NB4 (cell line): ENCODE results near the gene TNRC18.

Source experiments
- CTCF ChIP-seq: IDR thresholded peaks from one replicate; pipeline ENCODE4 v1.5.1; 2012; ENCODE audit warnings: low read depth, low read length
- MYC ChIP-seq: IDR thresholded peaks from 2 replicates; pipeline ENCODE4 v1.6.1; 2011; ENCODE audit warnings: low read depth, low read length
- POLR2A ChIP-seq: IDR thresholded peaks from 2 replicates; pipeline ENCODE4 v1.6.1; 2011; ENCODE audit warnings: mild to moderate bottlenecking; ENCODE audit not compliant: insufficient read length; ENCODE audit errors: extremely low read depth

DNA sequence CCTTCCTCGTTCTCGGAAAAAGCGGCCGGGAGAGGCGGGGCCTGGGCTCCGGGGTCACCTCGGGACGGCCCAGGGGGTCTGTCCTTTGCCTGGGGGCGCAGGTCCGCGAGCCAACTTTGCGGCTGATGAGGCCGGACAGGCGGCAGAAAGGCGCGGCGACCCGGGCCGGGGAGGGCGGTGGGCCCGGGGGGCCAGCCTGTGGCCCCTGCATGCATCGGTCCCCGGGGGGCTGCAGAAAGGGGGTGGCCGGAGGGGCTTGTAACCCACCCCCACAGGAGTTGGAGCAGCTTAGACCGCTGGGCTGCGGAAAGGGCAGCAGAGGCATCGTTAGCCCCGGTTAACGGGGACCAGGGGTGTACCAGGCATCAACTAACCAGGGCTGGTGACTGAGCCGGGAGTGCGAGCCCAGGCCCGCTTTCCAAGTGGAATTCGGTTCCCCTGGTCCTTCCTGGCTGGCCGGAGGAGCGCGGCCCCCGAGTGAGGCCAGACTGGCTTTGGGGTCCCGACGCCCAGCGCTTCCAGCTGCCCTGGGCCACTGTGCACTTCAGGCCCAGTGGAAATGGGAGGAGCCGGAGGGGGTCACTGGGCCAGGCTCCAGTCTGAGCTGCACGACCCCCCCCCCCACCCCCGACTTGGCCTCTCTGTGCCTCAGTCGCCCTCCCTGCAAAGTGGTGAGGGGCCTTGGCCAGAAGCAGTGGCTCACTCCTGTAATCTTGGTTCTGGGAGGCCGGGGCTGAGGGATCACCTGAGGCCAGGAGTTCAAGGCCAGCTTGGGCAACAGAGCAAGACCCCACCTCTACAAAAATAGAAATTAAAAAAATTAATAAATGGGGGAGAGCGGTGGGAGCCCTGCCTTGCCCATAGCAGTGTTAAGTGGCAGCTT is 140.0 kb downstream of the TNRC18 start:
- no peak for TF ChIP-seq CTCF
- no peak for TF ChIP-seq MYC
- no peak for TF ChIP-seq POLR2A
